Measurements from ENCODE around the gene ARID4B.
A peak's percentile ranks its signal among the peaks of the same experiment; 100 is the strongest.

Gene ARID4B

DNA sequence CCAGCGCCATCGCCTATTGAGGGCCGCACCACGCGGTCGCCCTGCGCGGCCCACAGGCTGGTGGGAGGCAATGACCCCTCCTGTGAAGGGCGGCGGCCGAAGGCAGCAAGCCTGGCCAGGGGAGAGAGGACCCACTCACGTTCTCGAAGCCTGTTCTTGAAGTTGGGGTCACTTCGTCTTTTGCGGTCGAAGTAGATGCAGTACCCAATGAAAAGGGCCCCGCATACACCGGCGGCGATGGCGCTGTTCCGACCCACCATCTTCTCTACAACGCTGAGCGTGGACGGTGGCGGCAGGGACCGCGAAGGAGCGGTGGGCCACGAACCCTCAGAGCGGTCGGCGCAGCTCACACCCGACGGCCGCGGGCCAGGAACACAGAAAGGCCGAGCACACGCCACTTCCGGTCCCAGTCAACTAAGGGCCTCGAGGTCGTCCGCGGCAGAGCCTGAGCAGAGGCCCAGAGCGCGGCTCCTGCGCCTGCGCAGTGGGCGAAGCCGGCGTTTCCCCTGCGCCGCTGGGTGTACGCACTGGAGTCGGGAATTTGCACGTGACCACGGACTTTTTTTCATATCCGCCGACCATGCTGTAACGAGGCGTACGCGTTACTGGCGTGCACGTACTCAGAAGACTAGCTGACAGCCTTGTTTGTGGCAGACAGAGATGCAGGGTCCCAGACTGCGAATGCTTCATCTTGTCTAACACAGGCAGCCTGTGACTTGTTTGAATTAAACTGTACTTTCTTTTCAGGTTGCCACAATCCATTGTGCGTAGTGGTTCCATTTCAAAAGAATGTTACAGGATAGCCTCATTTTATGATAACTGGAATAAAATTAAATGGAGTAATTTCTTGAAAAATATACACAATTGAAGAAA, 199.3 kb downstream of the ARID4B start, which contains the start of gene TOMM20:
TOMM20 (minus strand) TSS at position 382 of the 873 bp plus-strand sequence; CDS start at position 260, 122 bp downstream.
- DNase-seq (ENCODE audit: low read depth in 2 of 2): peak; percentile 95 to 97

GRCh38 chr1:235127732-235128455, 200.1 kb downstream of the ARID4B start:
- DNase-seq (ENCODE audit: low read depth in 2 of 2): no peak

DNA sequence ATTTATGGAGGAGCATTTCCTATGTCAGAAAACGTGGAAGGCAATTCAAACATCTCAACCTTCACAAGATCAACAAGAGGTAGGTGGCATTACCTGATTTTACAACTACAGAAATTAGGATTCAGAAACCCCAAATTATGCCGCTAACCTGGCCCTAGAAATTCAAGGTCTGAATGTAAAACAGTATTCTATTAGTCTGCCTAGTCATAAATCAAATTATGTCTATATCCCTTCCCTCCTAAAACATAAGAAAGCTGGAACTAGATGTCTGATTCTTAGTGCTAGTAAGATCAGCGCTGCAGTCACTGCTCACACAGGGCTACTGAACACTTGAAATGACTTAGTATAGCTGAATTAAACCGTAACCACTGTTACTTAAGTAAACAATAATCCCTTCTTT, 200.8 kb downstream of the ARID4B start:
- no peak for DNase-seq (ENCODE audit: low read depth in 2 of 2)

DNA sequence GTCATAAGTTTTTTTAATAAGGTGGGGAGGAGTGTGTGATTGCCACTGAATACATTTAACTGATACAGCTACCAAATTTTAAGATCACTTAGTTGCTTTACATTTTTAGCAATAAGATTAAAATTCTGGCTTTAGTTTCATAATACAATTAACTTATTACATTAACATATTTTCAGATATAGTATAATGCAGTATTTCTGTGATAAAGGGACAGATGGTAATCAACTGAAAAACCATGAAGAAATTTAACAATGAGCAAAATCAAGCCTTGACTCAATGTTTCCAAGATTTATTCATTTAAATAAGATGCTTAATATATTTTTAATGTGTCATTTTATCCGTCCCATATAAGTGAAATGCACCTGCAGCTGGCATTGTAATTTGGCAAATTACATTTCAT, 203.3 kb downstream of the ARID4B start:
- DNase-seq (ENCODE audit: low read depth in 2 of 2): no peak

DNA sequence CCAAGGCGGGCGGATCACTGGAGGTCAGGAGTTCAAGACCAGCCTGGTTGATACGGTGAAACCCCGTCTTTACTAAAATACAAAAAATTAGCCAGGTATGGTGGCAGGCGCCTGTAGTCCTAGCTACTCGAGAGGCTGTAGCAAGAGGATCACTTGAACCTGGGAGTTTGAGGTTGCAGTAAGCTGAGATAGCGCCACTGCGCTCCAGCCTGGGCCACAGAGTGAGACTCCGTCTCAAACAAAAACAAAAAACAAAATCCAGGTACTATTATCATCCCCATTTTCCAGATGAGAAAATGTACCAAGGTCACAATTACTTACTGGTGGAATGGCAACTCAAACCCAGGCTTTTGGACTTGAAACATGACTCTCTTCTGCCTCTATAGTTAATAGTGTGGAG, 203.9 kb downstream of the ARID4B start:
- DNase-seq (ENCODE audit: low read depth in 2 of 2): no peak

GRCh38 chr1:235122348-235122747, 205.6 kb downstream of the ARID4B start:
- DNase-seq (ENCODE audit: low read depth in 2 of 2): no peak
